HCT116 (cell line): ENCODE results near the gene CALN1.

Experiments used
- CEBPB ChIP-seq: IDR thresholded peaks from 2 replicates; pipeline ENCODE4 v1.6.1; 2012; ENCODE audit warnings: low read depth
- CTCF ChIP-seq, 3 experiments: fragments of 200-600 bp in 1 of 3; sonication (generic) in 1 of 3; IDR thresholded peaks in 2 of 3; conservative IDR thresholded peaks in 1 of 3; 2 replicates each; pipeline ENCODE4 v1.5.1; 2012 to 2017; ENCODE audit warnings: low read depth in 2 of 3, low read length in 2 of 3, antibody characterized with exemption in 1 of 3, borderline replicate concordance in 1 of 3, control low read depth in 1 of 3, mild to moderate bottlenecking in 1 of 3, mixed read lengths in 1 of 3, mixed run types in 1 of 3, moderate library complexity in 1 of 3; ENCODE audit not compliant: insufficient read depth in 1 of 3
- EGR1 ChIP-seq: IDR thresholded peaks from 2 replicates; pipeline ENCODE4 v1.6.1; 2012; ENCODE audit warnings: low read depth
- EZH2 ChIP-seq: fragments of 200-600 bp; sonication (generic); IDR thresholded peaks from 2 replicates; pipeline ENCODE4 v1.6.1; 2017; ENCODE audit warnings: antibody characterized with exemption, mixed run types
- EZH2phosphoT487 ChIP-seq: fragments of 200-600 bp; IDR thresholded peaks from 2 replicates; pipeline ENCODE4 v1.6.1; 2018; ENCODE audit warnings: antibody characterized with exemption, borderline replicate concordance
- MAX ChIP-seq: IDR thresholded peaks from 2 replicates; pipeline ENCODE4 v1.6.1; 2012
- POLR2A ChIP-seq: IDR thresholded peaks from 2 replicates; pipeline ENCODE4 v1.7.0; 2011; ENCODE audit warnings: borderline replicate concordance; ENCODE audit not compliant: insufficient read depth, insufficient read length; ENCODE audit errors: extremely low read depth
- RAD21 ChIP-seq: IDR thresholded peaks from 2 replicates; pipeline ENCODE4 v1.6.1; 2012; ENCODE audit warnings: low read depth, mild to moderate bottlenecking
- REST ChIP-seq: IDR thresholded peaks from 2 replicates; pipeline ENCODE4 v1.6.1; 2012; ENCODE audit warnings: low read depth
- SP1 ChIP-seq: IDR thresholded peaks from 2 replicates; pipeline ENCODE4 v1.6.1; 2012; ENCODE audit warnings: low read depth
- TCF7L2 ChIP-seq: IDR thresholded peaks from 2 replicates; pipeline ENCODE4 v1.7.0; 2011; ENCODE audit warnings: borderline replicate concordance, inconsistent platforms; ENCODE audit not compliant: insufficient read depth, insufficient read length; ENCODE audit errors: extremely low read depth
- ZBTB33 ChIP-seq: IDR thresholded peaks from 2 replicates; pipeline ENCODE4 v1.6.1; 2011; ENCODE audit warnings: mild to moderate bottlenecking, low read length, moderate library complexity; ENCODE audit not compliant: insufficient replicate concordance; ENCODE audit errors: extremely low read depth
- ZFX ChIP-seq: fragments of 450-650 bp; IDR thresholded peaks from 2 replicates; pipeline ENCODE4 v1.6.1; 2017
- ZNF274 ChIP-seq: fragments of 200-500 bp; sonication (Bioruptor generic); IDR thresholded peaks from 2 replicates; pipeline ENCODE4 v1.6.1; 2014; ENCODE audit warnings: mild to moderate bottlenecking, low read depth, low read length, inconsistent platforms

- no peak for TF ChIP-seq CTCF (IDR thresholded peaks at IDR 0.05 in 2 of 3, conservative IDR thresholded peaks at IDR 0.05 in 1 of 3; ENCODE audit: borderline replicate concordance in 1 of 3, insufficient read depth in 1 of 3, low read depth in 2 of 3, low read length in 2 of 3)
- TF ChIP-seq TCF7L2: no peak
- no peak for TF ChIP-seq ZFX
- TF ChIP-seq EZH2phosphoT487: no peak
- TF ChIP-seq POLR2A: no peak
- no peak for TF ChIP-seq CEBPB
- TF ChIP-seq ZNF274: no peak
- no peak for TF ChIP-seq EZH2
- no peak for TF ChIP-seq REST
- no peak for TF ChIP-seq MAX
- TF ChIP-seq EGR1: no peak
- TF ChIP-seq ZBTB33: no peak
- TF ChIP-seq RAD21: no peak
- TF ChIP-seq SP1: no peak
Observed at GRCh38 chr7:72017756-72018155, 394.4 kb downstream of the CALN1 start.
